Left ventricle myocardium inferior (tissue), 1 donor: Measurements from ENCODE around the gene GPR107. TPM values are rescaled to one million over a fixed set of nuclear protein-coding genes. Genes with fewer than 3 reads are reported as not detected.

ENCODE experiments used
- DNase-seq: peaks from one replicate; pipeline ENCODE4 v3.0.0-alpha.2; 2020
- H3K27ac ChIP-seq: fragments of 200-600 bp; replicated peaks from 2 replicates; pipeline ENCODE4 v1.8.0; 2021
- H3K27me3 ChIP-seq: fragments of 200-600 bp; 2 replicates; pipeline ENCODE4 v1.8.0; 2021; ENCODE audit warnings: low read depth
- H3K36me3 ChIP-seq: fragments of 200-600 bp; 2 replicates; pipeline ENCODE4 v1.8.0; 2021
- H3K4me1 ChIP-seq: fragments of 200-600 bp; 2 replicates; pipeline ENCODE4 v1.8.0; 2021
- H3K4me3 ChIP-seq: fragments of 200-600 bp; 2 replicates; pipeline ENCODE4 v1.8.0; 2021; ENCODE audit warnings: mild to moderate bottlenecking, moderate library complexity
- H3K9me3 ChIP-seq: fragments of 200-600 bp; replicated peaks from 2 replicates; pipeline ENCODE4 v1.8.0; 2021
- intact Hi-C: fragments of 100-400 bp; cut with micrococcal nuclease; formaldehyde crosslinking; loops from one replicate; pipeline ENCODE4 v1.11.0; 2022
- total RNA-seq: library from RNA; stranded (reverse); fragmentation: NEBNext Ultra II Directional; extraction: Animal tissue kit (Norgen Biotek cat#: 25700); gene quantifications from one replicate; pipeline ENCODE4 v1.2.1, GENCODE V29; 2021
- TF ChIP-seq, protein P1 (sequence below): fragments of 200-600 bp; IDR thresholded peaks from 2 replicates; pipeline ENCODE4 v1.8.0; 2021; ENCODE audit warnings: antibody characterized with exemption, mild to moderate bottlenecking, borderline replicate concordance
- donor health status: DM: no; HTN: yes; CAD: no; lungs with severe emphysema.

Gene GPR107
- total RNA-seq, 1 donor from 2014 or later, result 23.3 TPM

DNA sequence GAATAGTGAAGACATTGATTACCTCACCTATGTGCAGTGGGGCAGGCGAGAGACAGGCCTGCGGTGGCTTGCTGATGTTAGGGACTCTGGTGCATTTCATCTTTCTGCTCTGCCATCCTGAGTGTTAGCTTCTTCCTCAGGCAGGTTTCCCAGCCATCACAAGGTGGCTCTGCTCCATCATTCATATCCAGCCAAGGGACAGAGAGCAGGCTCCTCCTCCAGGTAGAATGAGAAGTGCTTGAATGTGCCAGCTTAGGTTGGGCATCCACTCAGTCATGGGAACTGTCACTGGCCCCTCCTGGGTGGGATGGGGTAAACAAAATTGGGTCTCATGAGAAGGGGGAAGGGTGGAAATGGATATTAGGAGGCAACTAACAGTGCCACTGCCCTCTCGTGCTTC, 24.8 kb downstream of the GPR107 start:
- H3K9me3 ChIP-seq, result no peaks in the 10 kb centered on the region
- no peaks in the 10 kb centered on the region for H3K27me3 ChIP-seq
- TF ChIP-seq, protein P1, sequence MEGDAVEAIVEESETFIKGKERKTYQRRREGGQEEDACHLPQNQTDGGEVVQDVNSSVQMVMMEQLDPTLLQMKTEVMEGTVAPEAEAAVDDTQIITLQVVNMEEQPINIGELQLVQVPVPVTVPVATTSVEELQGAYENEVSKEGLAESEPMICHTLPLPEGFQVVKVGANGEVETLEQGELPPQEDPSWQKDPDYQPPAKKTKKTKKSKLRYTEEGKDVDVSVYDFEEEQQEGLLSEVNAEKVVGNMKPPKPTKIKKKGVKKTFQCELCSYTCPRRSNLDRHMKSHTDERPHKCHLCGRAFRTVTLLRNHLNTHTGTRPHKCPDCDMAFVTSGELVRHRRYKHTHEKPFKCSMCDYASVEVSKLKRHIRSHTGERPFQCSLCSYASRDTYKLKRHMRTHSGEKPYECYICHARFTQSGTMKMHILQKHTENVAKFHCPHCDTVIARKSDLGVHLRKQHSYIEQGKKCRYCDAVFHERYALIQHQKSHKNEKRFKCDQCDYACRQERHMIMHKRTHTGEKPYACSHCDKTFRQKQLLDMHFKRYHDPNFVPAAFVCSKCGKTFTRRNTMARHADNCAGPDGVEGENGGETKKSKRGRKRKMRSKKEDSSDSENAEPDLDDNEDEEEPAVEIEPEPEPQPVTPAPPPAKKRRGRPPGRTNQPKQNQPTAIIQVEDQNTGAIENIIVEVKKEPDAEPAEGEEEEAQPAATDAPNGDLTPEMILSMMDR, result no peak
- H3K4me1 ChIP-seq, result peaks cover 18% of the 10 kb centered on the region
- H3K36me3 ChIP-seq, result peaks cover 75% of the 10 kb centered on the region
- intact Hi-C loops, result no loop called here
- no peak for DNase-seq
- H3K4me3 ChIP-seq, result no peak overlapping the region
- no peak overlapping the region for H3K27ac ChIP-seq

GRCh38 chr9:130084337-130084736, 30.6 kb downstream of the GPR107 start:
- H3K9me3 ChIP-seq, result no peaks in the 10 kb centered on the region
- peaks cover 83% of the 10 kb centered on the region for H3K36me3 ChIP-seq

GRCh38 chr9:130088051-130088450, 34.3 kb downstream of the GPR107 start:
- intact Hi-C loops, result no loop called here
- no peak overlapping the region for H3K4me3 ChIP-seq
- no peaks in the 10 kb centered on the region for H3K4me1 ChIP-seq
- no peaks in the 10 kb centered on the region for H3K27me3 ChIP-seq
- TF ChIP-seq, protein P1, result no peak
- no peaks in the 10 kb centered on the region for H3K9me3 ChIP-seq
- DNase-seq, result no peak
- no peak overlapping the region for H3K27ac ChIP-seq
- H3K36me3 ChIP-seq, result peaks cover 81% of the 10 kb centered on the region

More at GRCh38 chr9:130084337-130084736, 30.6 kb downstream of the GPR107 start:
- Histone ChIP-seq H3K27me3 (no peaks in the 10 kb centered on the region), H3K4me3 (no peak overlapping the region), H3K4me1 (no peaks in the 10 kb centered on the region), H3K27ac (no peak overlapping the region)
- intact Hi-C loops, result no loop called here
- TF ChIP-seq, protein P1, result no peak
- no peak for DNase-seq

DNA sequence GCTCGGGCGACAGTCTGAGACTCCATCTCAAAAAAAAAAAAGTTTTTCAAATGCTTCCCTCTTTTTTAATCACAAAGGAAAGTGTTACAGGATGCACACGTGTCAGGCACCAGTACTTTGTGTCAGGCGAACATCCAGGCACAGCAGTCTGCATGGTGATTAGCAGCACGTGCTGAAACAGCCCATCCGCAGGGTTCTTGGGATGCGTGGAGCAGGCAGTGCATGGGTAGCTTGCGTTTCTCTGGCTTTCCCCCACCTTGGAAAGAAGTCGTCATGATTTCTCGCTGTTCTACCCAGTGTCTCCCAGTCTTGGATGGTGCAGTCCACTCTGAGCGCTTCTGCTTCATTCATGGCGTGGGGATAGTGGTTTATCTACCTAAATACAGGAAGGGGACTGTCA, 35.4 kb downstream of the GPR107 start:
- H3K27ac ChIP-seq, result no peak overlapping the region
- no peaks in the 10 kb centered on the region for H3K4me1 ChIP-seq
- no peaks in the 10 kb centered on the region for H3K9me3 ChIP-seq
- DNase-seq, result no peak
- no peaks in the 10 kb centered on the region for H3K27me3 ChIP-seq
- H3K4me3 ChIP-seq, result no peak overlapping the region
- TF ChIP-seq, protein P1, result no peak
- H3K36me3 ChIP-seq, result peaks cover 81% of the 10 kb centered on the region
- intact Hi-C loops, result no loop called here

DNA sequence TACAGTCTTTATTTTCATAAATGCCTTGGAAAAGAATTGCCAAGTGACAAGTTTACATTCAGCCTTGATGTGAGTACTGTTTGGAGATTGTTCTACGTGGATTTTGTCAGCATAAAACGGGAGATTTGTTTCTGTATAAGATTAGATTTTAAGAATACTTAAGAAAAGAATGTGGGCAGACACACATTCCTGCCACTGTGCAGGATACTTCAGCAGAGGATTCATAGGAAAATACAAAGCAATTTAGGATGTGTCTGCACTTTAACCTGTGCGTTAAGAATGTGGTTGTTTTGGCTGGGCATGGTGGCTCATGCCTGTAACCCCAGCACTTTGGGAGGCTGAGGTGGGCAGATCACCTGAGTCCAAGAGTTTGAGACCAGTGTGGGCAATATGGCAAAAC, 37.2 kb downstream of the GPR107 start:
- Histone ChIP-seq H3K9me3 (no peaks in the 10 kb centered on the region), H3K27ac (no peak overlapping the region), H3K4me1 (no peaks in the 10 kb centered on the region), H3K36me3 (peaks cover 86% of the 10 kb centered on the region), H3K4me3 (no peak overlapping the region), H3K27me3 (no peaks in the 10 kb centered on the region)
- TF ChIP-seq, protein P1, result no peak
- intact Hi-C loops, result no loop called here
- no peak for DNase-seq

GRCh38 chr9:130092910-130093309, 39.2 kb downstream of the GPR107 start:
- intact Hi-C loops, result no loop called here
- TF ChIP-seq, protein P1, result no peak
- no peak for DNase-seq
- no peaks in the 10 kb centered on the region for H3K4me1 ChIP-seq
- H3K4me3 ChIP-seq, result no peak overlapping the region
- H3K27me3 ChIP-seq, result no peaks in the 10 kb centered on the region
- peaks cover 73% of the 10 kb centered on the region for H3K36me3 ChIP-seq
- H3K27ac ChIP-seq, result no peak overlapping the region
- no peaks in the 10 kb centered on the region for H3K9me3 ChIP-seq
